ENCODE data around the gene USP5. TPM values are rescaled to one million over a fixed set of nuclear protein-coding genes. Genes with fewer than 3 reads are reported as not detected.

Gene USP5
- polyA plus RNA-seq, 2 of the 4 experiments (the other 2 are of a cell fraction): 58.6 to 78.2 TPM

DNA sequence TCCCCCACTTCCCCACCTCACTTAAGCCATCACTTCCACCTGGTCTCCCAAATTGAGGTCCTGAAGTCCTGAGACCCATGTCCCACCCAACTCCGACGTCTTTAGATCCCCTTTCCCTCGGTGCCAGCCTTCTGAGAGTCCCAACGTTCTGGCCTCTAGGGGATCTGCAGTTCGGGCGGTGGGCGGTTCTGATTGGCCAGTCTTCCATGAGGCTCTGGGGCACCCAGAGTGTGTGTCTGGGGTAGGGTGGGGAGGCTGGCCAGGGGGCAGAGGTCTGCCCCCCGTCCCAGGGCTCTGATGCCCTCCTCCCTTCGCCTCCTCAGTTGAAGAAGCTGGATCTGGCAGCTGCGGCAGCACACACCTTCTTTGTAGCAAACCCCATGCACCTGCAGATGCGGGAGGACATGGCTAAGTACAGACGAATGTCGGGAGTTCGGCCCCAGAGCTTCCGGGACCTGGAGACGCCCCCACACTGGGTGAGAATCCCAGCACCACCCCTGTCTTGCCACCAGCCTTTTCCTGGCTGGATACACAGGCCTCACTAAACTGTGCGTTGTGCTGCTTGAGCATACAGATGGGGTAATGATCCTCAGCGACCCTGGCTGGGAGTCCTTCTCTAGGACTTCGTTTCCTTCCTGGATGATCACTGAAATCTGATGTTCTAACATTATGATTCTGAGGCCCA lies 22.3 kb upstream of the USP5 start:
- Histone ChIP-seq H3K27ac (peak overlapping the region; percentile 87 to 96), H3K4me2 (peak overlapping the region; percentile 72), H3K4me3 (peak overlapping the region; percentile 87), H3K4me1 (peaks cover 19% of the 10 kb centered on the region), H3K9me3 (no peaks in the 10 kb centered on the region)
- ChIA-PET POLR2A (interaction anchor here (0.9 to 2.6 kb wide), 4 partner anchors 22 to 140 kb away, joined by 3 to 20 read pairs (median 6); partner anchors contain the start of genes CDCA3, MLF2, USP5 and ZNF384), CTCF (interaction anchor here (0.7 to 29.8 kb wide), 18 partner anchors 12 to 131 kb away, joined by 3 to 306 read pairs (median 4); partner anchors contain the start of genes CD4, COPS7A, GNB3 and MLF2)
- TF ChIP-seq, protein P1, sequence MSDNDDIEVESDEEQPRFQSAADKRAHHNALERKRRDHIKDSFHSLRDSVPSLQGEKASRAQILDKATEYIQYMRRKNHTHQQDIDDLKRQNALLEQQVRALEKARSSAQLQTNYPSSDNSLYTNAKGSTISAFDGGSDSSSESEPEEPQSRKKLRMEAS (IDR thresholded peaks at IDR 0.05): no peak
- TF ChIP-seq POLR2A (IDR thresholded peaks at IDR 0.05; ENCODE audit: low read length): 0 out of 2 replicates have a peak, but pooled peaks have one; percentile 24
- ATAC-seq (peak; percentile 16 to 63; a peak in 3 of 6 replicates), DNase-seq (ENCODE audit: low read depth in 1 of 2, low spot score in 1 of 2) (peak; percentile 52 to 64), FAIRE-seq (no peak)
- 65% methylated on average over 19 of the region's 19 CpGs for WGBS (ENCODE audit: missing lambda C conversion rate)

DNA sequence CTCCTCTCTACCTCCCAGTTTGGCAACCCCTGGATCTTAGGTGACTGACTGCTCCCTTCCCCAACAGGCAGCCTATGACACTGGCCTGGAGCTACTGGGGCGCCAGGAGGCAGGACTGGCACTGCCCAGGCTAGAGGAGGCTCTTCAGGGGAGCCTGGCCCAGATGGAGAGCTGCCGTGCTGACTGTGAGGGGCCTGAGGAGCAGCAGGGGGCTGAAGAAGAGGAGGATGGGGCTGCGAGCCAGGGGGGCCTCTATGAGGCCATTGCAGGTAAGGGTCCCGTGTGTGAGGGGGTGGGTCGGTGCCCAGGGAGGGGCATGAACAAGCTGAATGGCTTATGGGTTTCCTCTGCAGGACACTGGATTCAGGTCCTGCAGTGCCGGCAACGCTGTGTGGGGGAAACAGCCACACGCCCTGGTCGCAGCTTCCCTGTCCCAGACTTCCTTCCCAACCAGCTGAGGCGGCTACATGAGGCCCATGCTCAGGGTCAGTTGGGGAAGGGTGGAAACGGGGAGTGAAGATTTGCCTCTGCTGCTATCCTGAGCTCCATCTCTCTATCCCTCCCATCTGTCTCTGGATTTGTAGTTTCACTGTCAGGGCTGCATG lies 21.6 kb upstream of the USP5 start:
- FAIRE-seq: no peak
- Histone ChIP-seq H3K4me3 (no peak overlapping the region), H3K4me2 (no peak overlapping the region), H3K4me1 (peaks cover 19% of the 10 kb centered on the region), H3K27ac (no peak overlapping the region), H3K9me3 (no peaks in the 10 kb centered on the region)
- no peak for DNase-seq (ENCODE audit: low read depth in 1 of 2, low spot score in 1 of 2)
- WGBS (ENCODE audit: missing lambda C conversion rate): 91% methylated on average over 9 of the region's 11 CpGs
- no peak for ATAC-seq
- CTCF ChIA-PET: interaction anchor here (0.9 to 29.8 kb wide), 9 partner anchors 12 to 95 kb away, joined by 3 to 306 read pairs (median 4); partner anchors contain the start of genes CD4, GNB3 and MLF2
- POLR2A ChIA-PET: interaction anchor here (1.5 kb wide), 1 partner anchor 21 kb away, joined by 7 read pairs; the partner anchor contains the start of genes CDCA3 and USP5
- TF ChIP-seq, protein P2, sequence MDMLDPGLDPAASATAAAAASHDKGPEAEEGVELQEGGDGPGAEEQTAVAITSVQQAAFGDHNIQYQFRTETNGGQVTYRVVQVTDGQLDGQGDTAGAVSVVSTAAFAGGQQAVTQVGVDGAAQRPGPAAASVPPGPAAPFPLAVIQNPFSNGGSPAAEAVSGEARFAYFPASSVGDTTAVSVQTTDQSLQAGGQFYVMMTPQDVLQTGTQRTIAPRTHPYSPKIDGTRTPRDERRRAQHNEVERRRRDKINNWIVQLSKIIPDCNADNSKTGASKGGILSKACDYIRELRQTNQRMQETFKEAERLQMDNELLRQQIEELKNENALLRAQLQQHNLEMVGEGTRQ (IDR thresholded peaks at IDR 0.05): no peak

DNA sequence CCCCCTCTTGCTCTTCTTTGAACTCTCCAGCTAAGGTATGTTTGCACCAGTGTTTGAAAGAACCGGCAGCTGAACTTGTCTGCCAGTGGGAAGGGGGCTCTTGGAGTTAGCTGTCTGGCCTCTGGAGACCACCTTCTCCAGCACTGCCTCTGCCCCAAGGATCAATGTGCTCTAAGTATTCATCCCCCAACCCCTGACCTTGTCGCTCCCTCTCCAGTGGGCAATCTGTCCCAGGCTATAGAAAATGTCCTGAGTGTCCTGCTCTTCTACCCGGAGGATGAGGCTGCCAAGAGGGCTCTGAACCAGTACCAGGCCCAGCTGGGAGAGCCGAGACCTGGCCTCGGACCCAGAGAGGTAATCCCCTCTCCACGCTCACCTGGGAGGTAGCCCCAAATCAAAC lies 21.0 kb upstream of the USP5 start:
- ChIA-PET CTCF (interaction anchor here (0.9 to 29.8 kb wide), 8 partner anchors 11 to 96 kb away, joined by 3 to 306 read pairs (median 4); partner anchors contain the start of genes CD4, GNB3 and MLF2), POLR2A (no interaction called here)
- no peaks in the 10 kb centered on the region for H3K9me3 ChIP-seq
- H3K27ac ChIP-seq: no peak overlapping the region
- FAIRE-seq (no peak), DNase-seq (ENCODE audit: low read depth in 1 of 2, low spot score in 1 of 2) (no peak), ATAC-seq (no peak)
- TF ChIP-seq KDM1A (IDR thresholded peaks at IDR 0.05; ENCODE audit: low read depth) (no peak), CEBPB (IDR thresholded peaks at IDR 0.05) (no peak), NR3C1 (IDR thresholded peaks at IDR 0.05) (no peak), TP53 (CRISPR knock-in tag; IDR thresholded peaks at IDR 0.05) (no peak), ESRRA (IDR thresholded peaks at IDR 0.05; ENCODE audit: borderline replicate concordance, low read length) (no peak), BHLHE40 (IDR thresholded peaks at IDR 0.05; ENCODE audit: low read depth, low read length) (no peak), KDM5A (IDR thresholded peaks at IDR 0.05) (no peak), EHMT2 (IDR thresholded peaks at IDR 0.05; ENCODE audit: low read depth) (no peak)
- TF ChIP-seq, protein P1 (IDR thresholded peaks at IDR 0.05): no peak
- TF ChIP-seq, protein P3, sequence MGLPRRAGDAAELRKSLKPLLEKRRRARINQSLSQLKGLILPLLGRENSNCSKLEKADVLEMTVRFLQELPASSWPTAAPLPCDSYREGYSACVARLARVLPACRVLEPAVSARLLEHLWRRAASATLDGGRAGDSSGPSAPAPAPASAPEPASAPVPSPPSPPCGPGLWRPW (IDR thresholded peaks at IDR 0.05): no peak
- TF ChIP-seq, protein P4, sequence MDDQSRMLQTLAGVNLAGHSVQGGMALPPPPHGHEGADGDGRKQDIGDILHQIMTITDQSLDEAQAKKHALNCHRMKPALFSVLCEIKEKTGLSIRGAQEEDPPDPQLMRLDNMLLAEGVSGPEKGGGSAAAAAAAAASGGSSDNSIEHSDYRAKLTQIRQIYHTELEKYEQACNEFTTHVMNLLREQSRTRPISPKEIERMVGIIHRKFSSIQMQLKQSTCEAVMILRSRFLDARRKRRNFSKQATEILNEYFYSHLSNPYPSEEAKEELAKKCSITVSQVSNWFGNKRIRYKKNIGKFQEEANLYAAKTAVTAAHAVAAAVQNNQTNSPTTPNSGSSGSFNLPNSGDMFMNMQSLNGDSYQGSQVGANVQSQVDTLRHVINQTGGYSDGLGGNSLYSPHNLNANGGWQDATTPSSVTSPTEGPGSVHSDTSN (IDR thresholded peaks at IDR 0.05): no peak
- no peak overlapping the region for H3K4me3 ChIP-seq
- WGBS (ENCODE audit: missing lambda C conversion rate): 91% methylated on average over 6 of the region's 6 CpGs
- peaks cover 19% of the 10 kb centered on the region for H3K4me1 ChIP-seq
- H3K4me2 ChIP-seq: no peak overlapping the region

DNA sequence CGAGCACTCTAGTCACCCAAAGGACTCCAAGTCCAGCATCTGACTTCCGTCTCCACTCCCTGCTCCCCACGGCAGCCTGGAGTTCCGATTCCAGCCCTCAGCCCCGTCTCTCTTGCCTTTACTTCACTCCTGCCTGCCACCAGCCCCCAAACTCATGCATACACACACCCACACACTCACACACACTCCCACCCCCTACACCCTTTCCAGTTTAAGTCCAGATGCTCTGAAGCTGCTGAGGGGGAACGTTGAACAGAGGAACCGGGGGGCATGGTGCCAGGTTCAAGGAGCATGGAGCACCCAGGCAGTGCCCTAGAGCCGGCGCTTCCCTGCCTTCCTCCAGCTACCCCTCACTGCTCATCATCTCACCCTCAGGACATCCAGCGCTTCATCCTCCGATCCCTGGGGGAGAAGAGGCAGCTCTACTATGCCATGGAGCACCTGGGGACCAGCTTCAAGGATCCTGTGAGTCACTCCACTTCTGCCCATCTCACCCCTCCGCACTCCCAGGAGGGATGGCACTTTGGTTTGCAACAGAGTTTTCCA lies 20.4 kb upstream of the USP5 start:
- FAIRE-seq: no peak
- no peak overlapping the region for H3K27ac ChIP-seq
- peaks cover 19% of the 10 kb centered on the region for H3K4me1 ChIP-seq
- DNase-seq (ENCODE audit: low read depth in 1 of 2, low spot score in 1 of 2): no peak
- 90% methylated on average over 12 of the region's 12 CpGs for WGBS (ENCODE audit: missing lambda C conversion rate)
- ATAC-seq: no peak
- H3K4me3 ChIP-seq: no peak overlapping the region
- no peak for TF ChIP-seq EP300 (IDR thresholded peaks at IDR 0.05)
- TF ChIP-seq, protein P5, sequence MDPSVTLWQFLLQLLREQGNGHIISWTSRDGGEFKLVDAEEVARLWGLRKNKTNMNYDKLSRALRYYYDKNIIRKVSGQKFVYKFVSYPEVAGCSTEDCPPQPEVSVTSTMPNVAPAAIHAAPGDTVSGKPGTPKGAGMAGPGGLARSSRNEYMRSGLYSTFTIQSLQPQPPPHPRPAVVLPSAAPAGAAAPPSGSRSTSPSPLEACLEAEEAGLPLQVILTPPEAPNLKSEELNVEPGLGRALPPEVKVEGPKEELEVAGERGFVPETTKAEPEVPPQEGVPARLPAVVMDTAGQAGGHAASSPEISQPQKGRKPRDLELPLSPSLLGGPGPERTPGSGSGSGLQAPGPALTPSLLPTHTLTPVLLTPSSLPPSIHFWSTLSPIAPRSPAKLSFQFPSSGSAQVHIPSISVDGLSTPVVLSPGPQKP (IDR thresholded peaks at IDR 0.05; ENCODE audit: low read depth, low read length): no peak
- TF ChIP-seq FOSL2 (IDR thresholded peaks at IDR 0.05): no peak
- TF ChIP-seq FOSL2 (CRISPR knock-in tag; IDR thresholded peaks at IDR 0.05): no peak
- no peak for TF ChIP-seq ZSCAN20 (CRISPR knock-in tag; IDR thresholded peaks at IDR 0.05)
- TF ChIP-seq CEBPB (IDR thresholded peaks at IDR 0.05): no peak
- no peak for TF ChIP-seq NR3C1 (IDR thresholded peaks at IDR 0.05)
- TF ChIP-seq MAFK (IDR thresholded peaks at IDR 0.05; ENCODE audit: partially characterized antibody): no peak
- ChIA-PET CTCF (interaction anchor here (1.1 to 29.8 kb wide), 8 partner anchors 11 to 94 kb away, joined by 3 to 306 read pairs (median 49); partner anchors contain the start of genes CD4, CDCA3, GNB3 and MLF2), POLR2A (no interaction called here)
- no peak overlapping the region for H3K4me2 ChIP-seq
- H3K9me3 ChIP-seq: no peaks in the 10 kb centered on the region

Measured in A549 (cell line).